Upper lobe of right lung (tissue), 1 donor: ENCODE data around the gene HP1BP3. TPM values are rescaled to one million over a fixed set of nuclear protein-coding genes. Genes with fewer than 3 reads are reported as not detected.

ENCODE experiments used
- ATAC-seq: fragments of 200-7000 bp; cut with Tn5 transposase; one replicate; pipeline ENCODE4 v1.9.1; 2020; ENCODE audit warnings: mild to moderate bottlenecking, moderate library complexity
- DNase-seq: peaks from one replicate; pipeline ENCODE4 v3.0.0-alpha.2; 2020
- H3K27ac ChIP-seq: fragments of 200-600 bp; one replicate; pipeline ENCODE4 v1.8.0; 2022
- H3K27me3 ChIP-seq: fragments of 200-600 bp; one replicate; pipeline ENCODE4 v1.8.0; 2022; ENCODE audit warnings: mild to moderate bottlenecking
- H3K36me3 ChIP-seq: fragments of 200-600 bp; one replicate; pipeline ENCODE4 v1.8.0; 2022
- H3K4me1 ChIP-seq: fragments of 200-600 bp; one replicate; pipeline ENCODE4 v1.8.0; 2022
- H3K4me3 ChIP-seq: fragments of 200-600 bp; one replicate; pipeline ENCODE4 v1.8.0; 2022; ENCODE audit warnings: mild to moderate bottlenecking
- H3K9me3 ChIP-seq: fragments of 200-600 bp; one replicate; pipeline ENCODE4 v1.8.0; 2022
- CTCF ChIP-seq: fragments of 200-600 bp; IDR thresholded peaks from one replicate; pipeline ENCODE4 v1.8.0; 2022; ENCODE audit warnings: antibody characterized with exemption
- intact Hi-C: fragments of 100-400 bp; cut with DNase I; formaldehyde crosslinking; loops from one replicate; pipeline ENCODE4 v1.11.0; 2022
- total RNA-seq: library from RNA; stranded (reverse); fragmentation: NEBNext Ultra II Directional; extraction: Animal tissue kit (Norgen Biotek cat#: 25700); gene quantifications from one replicate; pipeline ENCODE4 v1.2.1, GENCODE V29; 2021
- donor health status: DM: no; HTN: yes; CAD: no; lungs with severe emphysema.

HP1BP3 gene
- total RNA-seq, 1 donor from 2014 or later, result 249 TPM

GRCh38 chr1:20706841-20707240 lies 80.3 kb downstream of the HP1BP3 start:
- no peak for TF ChIP-seq CTCF
- no peak overlapping the region for H3K27ac ChIP-seq
- H3K27me3 ChIP-seq, result peaks cover 4% of the 10 kb centered on the region
- no peaks in the 10 kb centered on the region for H3K4me1 ChIP-seq
- H3K9me3 ChIP-seq, result no peaks in the 10 kb centered on the region
- DNase-seq, result no peak
- no peak for ATAC-seq
- no peak overlapping the region for H3K4me3 ChIP-seq
- H3K36me3 ChIP-seq, result no peaks in the 10 kb centered on the region
- intact Hi-C loops, result no loop called here

- H3K4me1 ChIP-seq, result no peaks in the 10 kb centered on the region
- intact Hi-C loops, result no loop called here
- DNase-seq, result no peak
- no peaks in the 10 kb centered on the region for H3K9me3 ChIP-seq
- ATAC-seq, result no peak
- TF ChIP-seq CTCF, result no peak
- no peaks in the 10 kb centered on the region for H3K27me3 ChIP-seq
- H3K27ac ChIP-seq, result no peak overlapping the region
- H3K4me3 ChIP-seq, result no peak overlapping the region
- no peaks in the 10 kb centered on the region for H3K36me3 ChIP-seq
These were observed 81.8 kb downstream of the HP1BP3 start for GRCh38 chr1:20705203-20705755.

GRCh38 chr1:20704390-20705202 lies 82.5 kb downstream of the HP1BP3 start:
- H3K9me3 ChIP-seq, result no peaks in the 10 kb centered on the region
- no peaks in the 10 kb centered on the region for H3K4me1 ChIP-seq
- ATAC-seq (no peak), DNase-seq (no peak)
- no peak overlapping the region for H3K27ac ChIP-seq
- H3K27me3 ChIP-seq, result no peaks in the 10 kb centered on the region
- intact Hi-C loops, result no loop called here
- no peak overlapping the region for H3K4me3 ChIP-seq
- TF ChIP-seq CTCF, result no peak
- no peaks in the 10 kb centered on the region for H3K36me3 ChIP-seq

GRCh38 chr1:20703124-20703756 lies 83.9 kb downstream of the HP1BP3 start:
- TF ChIP-seq CTCF, result no peak
- no peaks in the 10 kb centered on the region for H3K27me3 ChIP-seq
- H3K27ac ChIP-seq, result no peak overlapping the region
- intact Hi-C loops, result no loop called here
- no peak for DNase-seq
- H3K4me3 ChIP-seq, result no peak overlapping the region
- H3K9me3 ChIP-seq, result no peaks in the 10 kb centered on the region
- ATAC-seq, result no peak
- H3K4me1 ChIP-seq, result no peaks in the 10 kb centered on the region
- H3K36me3 ChIP-seq, result no peaks in the 10 kb centered on the region

- H3K27me3 ChIP-seq, result no peaks in the 10 kb centered on the region
- H3K9me3 ChIP-seq, result no peaks in the 10 kb centered on the region
- no peak for ATAC-seq
- DNase-seq, result no peak
- no peaks in the 10 kb centered on the region for H3K36me3 ChIP-seq
- no peak overlapping the region for H3K27ac ChIP-seq
- TF ChIP-seq CTCF, result no peak
- no peak overlapping the region for H3K4me3 ChIP-seq
- no peaks in the 10 kb centered on the region for H3K4me1 ChIP-seq
- intact Hi-C loops, result no loop called here
These were observed 84.7 kb downstream of the HP1BP3 start for GRCh38 chr1:20702416-20702815.
